ENCODE data around the gene CCR9.
A peak's percentile ranks its signal among the peaks of the same experiment; 100 is the strongest.

Gene CCR9

DNA sequence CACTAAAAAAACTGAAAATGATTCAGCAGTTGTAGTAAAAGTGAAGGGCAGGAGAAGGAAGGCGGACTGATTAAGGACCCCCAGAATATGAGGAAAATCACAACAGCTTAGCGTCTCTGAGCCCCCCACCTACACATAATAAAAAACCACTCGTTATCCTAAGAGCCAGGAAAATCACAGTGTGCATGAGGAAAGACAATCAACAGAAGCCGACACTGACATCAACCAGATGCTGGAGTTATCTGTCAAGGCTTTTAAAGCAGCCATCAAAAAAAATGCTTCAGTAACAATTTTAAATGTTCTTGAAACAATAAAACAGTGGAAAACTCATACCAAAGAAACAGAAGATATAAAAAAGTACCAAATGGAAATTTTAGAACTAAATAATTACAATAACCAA is 47.2 kb downstream of the CCR9 start:
- H3K4me3 ChIP-seq (ENCODE audit: low read length), result no peak overlapping the region

DNA sequence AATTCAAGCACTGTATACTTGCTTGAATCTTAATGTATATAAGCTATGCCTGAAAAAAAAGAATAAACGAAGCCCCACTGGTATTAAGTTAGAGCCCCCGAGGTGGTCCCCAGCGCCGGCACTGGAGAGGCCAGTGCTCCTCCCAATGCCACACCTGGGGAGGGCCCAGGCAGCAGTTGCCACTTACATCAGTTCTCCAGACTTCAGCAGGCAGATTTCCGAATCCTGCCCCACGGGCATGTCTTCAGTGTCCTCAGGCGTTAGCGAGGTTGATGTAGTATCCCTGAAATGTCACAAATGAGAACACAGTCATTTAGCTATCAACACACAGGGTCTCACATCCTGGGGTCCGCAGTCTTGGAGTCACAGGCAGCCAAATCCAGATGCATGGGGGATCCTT is 49.9 kb downstream of the CCR9 start:
- no peak overlapping the region for H3K4me3 ChIP-seq (ENCODE audit: low read length)
- DNase-seq (ENCODE audit: low read depth), result no peak
- TF ChIP-seq, protein P1, sequence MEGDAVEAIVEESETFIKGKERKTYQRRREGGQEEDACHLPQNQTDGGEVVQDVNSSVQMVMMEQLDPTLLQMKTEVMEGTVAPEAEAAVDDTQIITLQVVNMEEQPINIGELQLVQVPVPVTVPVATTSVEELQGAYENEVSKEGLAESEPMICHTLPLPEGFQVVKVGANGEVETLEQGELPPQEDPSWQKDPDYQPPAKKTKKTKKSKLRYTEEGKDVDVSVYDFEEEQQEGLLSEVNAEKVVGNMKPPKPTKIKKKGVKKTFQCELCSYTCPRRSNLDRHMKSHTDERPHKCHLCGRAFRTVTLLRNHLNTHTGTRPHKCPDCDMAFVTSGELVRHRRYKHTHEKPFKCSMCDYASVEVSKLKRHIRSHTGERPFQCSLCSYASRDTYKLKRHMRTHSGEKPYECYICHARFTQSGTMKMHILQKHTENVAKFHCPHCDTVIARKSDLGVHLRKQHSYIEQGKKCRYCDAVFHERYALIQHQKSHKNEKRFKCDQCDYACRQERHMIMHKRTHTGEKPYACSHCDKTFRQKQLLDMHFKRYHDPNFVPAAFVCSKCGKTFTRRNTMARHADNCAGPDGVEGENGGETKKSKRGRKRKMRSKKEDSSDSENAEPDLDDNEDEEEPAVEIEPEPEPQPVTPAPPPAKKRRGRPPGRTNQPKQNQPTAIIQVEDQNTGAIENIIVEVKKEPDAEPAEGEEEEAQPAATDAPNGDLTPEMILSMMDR (IDR thresholded peaks at IDR 0.05; ENCODE audit: insufficient read depth, low read depth, low read length, missing control alignments), result no peak

More for the DNA sequence above, 47.2 kb downstream of the CCR9 start:
- TF ChIP-seq, protein P1 (IDR thresholded peaks at IDR 0.05; ENCODE audit: insufficient read depth, low read depth, low read length, missing control alignments), result no peak
- no peak for DNase-seq (ENCODE audit: low read depth)

DNA sequence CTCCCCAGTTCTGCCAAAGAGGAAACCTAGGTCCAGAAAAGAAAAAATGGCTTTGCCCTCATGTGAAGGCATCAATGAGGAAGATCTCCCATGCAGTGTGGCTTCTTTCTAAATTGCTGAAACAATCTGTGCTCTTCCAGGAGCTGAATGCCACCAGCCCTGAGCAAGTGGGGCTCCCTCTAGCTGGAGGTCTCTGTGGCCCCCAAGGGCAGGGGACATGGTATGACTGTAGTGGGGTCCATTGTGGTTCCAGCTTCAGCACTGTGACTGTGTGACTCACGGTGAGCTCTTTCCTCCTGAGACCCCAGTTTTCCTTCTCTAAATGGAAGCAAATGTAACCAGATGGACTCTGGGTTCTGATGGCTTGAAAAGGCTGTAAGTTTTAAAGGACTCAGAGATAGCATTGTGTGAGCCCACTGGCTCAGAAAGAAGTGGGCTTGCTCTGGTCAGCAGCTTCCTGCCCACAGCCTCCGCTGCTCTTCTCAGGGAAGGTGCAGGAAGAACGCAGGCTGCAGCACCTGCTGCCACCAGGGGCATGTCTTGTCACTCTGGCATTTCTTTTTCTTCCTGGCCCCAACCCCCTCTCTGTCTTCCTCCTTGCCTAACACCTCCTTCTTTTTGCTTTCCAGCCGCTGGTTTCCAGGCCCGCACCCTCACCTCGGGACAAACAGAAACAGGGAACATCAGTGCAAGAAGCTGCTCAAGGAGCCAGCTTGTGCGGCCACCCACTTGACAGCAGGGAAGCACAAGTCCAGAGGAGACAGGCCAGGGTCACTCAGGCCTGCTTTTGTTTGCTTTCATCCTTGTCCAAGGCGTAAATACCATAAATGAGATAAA is 51.1 kb downstream of the CCR9 start:
- TF ChIP-seq, protein P1 (IDR thresholded peaks at IDR 0.05; ENCODE audit: insufficient read depth, low read depth, low read length, missing control alignments), result no peak
- no peak for DNase-seq (ENCODE audit: low read depth)

DNA sequence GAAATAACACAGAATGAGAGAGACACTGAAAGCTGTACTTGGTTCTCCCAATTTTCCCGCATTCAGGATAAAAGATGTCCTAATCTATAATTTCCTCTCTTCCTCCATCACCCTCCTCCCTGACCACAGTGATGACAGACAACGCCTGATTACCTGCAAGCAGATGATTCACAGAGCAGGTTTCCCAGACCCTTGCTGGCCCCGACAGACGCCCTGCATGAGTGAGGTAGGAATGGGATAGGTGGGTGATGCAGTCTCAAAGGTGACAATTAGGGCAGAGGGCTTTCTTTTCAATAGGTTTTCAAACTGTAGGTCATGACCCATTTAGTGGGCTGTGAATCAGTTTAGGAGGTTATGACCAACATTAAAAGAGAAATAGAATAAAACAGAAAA is 51.7 kb downstream of the CCR9 start:
- H3K4me3 ChIP-seq (ENCODE audit: low read length), result no peak overlapping the region
- no peak for DNase-seq (ENCODE audit: low read depth)
- TF ChIP-seq, protein P1 (IDR thresholded peaks at IDR 0.05; ENCODE audit: insufficient read depth, low read depth, low read length, missing control alignments), result no peak

More for the DNA sequence above, 51.1 kb downstream of the CCR9 start:
- H3K4me3 ChIP-seq (ENCODE audit: low read length), result no peak overlapping the region

DNA sequence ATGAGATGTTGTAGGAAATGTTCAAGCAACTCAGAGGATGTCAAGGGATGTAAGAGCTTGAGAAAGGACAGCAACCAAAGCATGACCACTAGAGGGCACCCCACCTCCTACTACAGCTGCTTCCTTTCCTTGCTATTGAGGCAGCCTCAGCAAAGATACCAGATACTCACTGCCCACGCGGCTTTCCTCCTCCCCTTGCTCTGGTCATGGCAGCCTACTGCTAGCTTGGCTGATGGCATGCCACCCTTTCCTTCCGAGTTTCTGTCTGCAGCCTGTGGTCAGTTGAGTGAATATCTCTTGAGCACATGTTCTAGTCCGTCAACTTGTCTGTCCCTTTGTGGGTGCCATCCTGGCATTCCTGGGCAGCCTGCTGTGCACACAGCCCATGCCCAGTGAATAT is 52.5 kb downstream of the CCR9 start:
- TF ChIP-seq, protein P1 (IDR thresholded peaks at IDR 0.05; ENCODE audit: insufficient read depth, low read depth, low read length, missing control alignments), result peak; percentile 95
- peak; percentile 91 for DNase-seq (ENCODE audit: low read depth)
- H3K4me3 ChIP-seq (ENCODE audit: low read length), result no peak overlapping the region

DNA sequence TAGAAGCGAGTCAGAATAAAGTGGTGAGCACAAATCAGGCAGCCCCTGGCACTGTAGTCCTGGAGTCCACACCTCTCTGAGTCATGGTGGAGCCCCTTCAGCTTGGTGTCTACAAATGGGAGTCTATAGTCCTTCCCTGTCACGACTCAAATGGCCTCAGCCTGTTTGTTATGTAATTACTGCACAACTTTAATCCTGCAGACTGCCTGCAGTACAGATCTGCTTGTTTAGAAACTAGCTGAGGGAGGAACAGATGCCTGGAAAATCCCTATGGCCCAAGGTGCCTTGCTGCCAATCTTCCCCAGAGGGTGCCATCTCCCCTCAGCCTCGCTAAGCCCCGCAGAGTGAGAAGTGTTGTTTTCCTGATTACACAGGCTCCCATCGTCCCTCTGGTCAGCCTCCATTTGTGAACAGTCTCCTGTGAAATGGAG is 53.0 kb downstream of the CCR9 start:
- TF ChIP-seq, protein P1 (IDR thresholded peaks at IDR 0.05; ENCODE audit: insufficient read depth, low read depth, low read length, missing control alignments), result no peak
- H3K4me3 ChIP-seq (ENCODE audit: low read length), result no peak overlapping the region
- DNase-seq (ENCODE audit: low read depth), result peak; percentile 22

Measured in epithelial cell of esophagus (primary cell).